Colon (tissue), 2 donors: ENCODE measurements around the gene NIP7.

Source experiments
- FAIRE-seq: peaks from 2 replicates; lab custom pipeline; 2012; peaks lifted over from hg19 to GRCh38; lab: Jason Lieb, UNC
- donor health status: control.
- donor health status: control.

Gene NIP7

GRCh38 chr16:69319381-69319780 is 20.2 kb upstream of the NIP7 start:
- no peak for FAIRE-seq

DNA sequence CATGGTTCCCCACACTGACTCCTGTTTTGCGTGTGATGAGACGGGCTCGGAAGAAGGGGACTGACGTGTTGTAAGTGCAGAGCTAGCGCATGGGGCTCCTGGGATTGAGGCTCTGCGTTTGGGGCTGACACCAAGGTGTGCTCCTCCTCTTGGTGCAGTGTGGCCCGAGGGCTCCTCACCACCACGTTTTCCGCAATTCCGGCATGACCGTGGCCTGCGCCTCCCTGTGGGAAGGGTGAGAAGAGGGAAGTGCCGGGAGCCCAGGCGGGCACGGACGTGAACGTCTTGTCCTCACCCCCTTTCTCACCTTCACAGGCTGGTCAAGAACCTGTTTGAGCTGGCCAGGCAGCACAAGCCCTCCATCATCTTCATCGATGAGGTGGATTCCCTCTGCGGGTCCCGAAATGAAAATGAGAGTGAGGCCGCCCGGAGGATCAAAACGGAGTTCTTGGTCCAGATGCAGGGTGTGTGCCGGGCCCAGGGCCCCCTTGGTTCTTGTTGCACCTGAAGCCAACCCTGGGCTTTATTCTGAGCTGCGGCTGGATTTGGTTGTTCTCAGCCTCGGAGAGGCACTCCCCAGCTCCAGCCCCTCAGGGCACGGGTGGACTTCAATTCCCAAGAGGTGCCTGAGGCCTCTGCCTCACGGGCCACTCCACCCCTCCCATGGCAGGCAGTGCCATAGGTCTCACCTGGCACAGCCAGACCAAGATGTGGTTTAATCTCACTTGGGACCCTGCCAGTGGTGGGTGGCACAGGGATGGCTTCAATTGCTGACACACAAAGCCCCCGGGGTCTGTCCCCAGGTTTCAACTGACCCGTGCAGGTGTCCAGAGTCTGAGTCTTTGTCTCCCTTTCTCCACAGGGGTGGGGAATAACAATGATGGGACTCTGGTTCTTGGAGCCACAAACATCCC is 19.5 kb upstream of the NIP7 start:
- no peak for FAIRE-seq

GRCh38 chr16:69320740-69321073 is 18.9 kb upstream of the NIP7 start:
- no peak for FAIRE-seq

- no peak for FAIRE-seq
Observed at GRCh38 chr16:69321080-69321479, 18.5 kb upstream of the NIP7 start.

DNA sequence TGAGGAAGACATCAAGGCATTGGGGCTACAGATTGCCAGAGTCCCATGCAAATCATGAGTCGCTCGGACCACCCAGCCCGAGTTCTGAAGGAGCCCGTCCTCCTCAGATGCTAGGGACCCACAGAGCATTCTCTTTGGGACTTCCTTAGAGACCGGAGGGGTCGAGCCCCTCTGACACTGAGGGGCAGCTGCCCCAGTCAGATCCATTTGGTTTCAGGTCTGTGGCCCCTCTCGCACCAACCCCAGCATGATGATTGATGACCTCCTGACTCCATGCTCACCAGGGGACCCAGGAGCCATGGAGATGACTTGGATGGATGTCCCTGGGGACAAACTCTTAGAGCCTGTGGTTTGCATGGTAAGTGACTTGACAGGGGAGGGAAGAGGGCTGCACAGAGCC is 17.2 kb upstream of the NIP7 start:
- FAIRE-seq: no peak

DNA sequence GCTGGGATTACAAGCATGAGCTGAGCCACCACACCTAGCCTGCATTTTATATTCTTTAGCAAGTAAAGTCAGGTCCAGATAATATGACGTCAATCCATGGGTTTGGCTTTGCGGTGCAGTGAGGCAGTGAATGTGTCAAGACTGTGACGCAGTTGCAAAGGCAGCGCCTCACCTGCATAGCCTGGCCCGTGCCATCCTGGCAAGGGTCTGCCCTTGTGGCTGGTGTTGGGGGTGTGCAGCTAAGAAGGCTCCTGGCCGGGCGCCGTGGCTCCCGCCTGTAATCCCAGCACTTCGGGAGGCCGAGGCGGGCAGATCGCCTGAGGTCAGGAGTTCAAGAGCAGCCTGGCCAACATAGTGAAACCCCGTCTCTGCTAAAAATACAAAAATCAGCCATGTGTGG is 16.2 kb upstream of the NIP7 start:
- FAIRE-seq: no peak

DNA sequence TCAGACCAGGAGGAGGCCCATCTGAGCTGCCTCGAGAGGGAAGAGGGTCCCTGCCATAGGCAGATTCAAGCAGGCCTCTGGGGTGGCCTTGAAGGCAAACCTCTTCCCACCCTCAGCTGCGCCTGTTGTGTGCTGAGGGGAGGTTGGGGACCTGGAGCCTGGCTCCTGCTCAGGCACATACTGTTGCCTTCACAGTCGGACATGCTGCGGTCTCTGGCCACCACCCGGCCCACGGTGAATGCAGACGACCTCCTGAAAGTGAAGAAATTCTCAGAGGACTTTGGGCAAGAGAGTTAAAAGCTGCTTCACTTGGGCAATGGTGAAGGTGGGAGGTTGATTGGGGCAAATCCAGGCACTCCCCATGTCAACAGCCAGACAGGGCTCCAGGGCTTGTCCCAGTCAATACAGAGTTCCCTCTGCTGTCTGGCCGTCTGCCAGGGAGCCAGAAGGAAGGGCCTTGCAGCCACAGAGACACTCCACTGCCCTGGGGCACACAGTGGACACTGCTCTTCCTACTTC is 15.5 kb upstream of the NIP7 start:
- FAIRE-seq: no peak

DNA sequence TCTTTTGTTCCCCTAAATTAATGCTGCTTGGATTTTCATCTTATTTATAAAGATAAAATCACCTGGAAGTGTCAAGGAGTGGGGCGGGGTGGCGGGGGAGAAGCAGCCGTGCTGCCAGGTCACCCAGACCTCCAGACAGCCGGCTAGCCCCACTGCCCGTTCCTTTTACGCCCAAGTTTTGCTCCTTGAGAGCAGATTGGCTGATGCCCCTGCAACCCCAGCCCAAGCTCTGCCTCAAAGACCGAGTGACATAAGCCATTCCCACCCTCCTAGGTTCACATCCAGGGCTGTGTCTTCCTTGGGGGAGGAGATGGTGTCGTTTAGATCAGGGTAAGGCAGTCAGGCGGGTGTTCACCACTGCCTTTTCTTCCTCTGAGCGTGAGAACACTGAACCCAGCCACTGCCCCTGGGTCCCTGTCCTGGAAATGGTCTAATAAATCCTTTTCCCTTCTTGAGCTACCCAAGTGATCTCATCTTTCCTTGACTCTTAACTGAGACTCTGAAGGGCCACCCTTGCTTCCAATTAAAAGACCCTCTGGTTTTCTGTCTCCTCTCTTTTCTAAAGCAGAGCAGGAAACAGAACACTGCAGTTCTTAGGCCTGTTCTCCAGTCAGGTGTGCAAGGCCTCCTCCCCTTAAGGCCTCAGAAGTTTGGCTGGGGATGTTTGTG is 14.9 kb upstream of the NIP7 start:
- FAIRE-seq: no peak

DNA sequence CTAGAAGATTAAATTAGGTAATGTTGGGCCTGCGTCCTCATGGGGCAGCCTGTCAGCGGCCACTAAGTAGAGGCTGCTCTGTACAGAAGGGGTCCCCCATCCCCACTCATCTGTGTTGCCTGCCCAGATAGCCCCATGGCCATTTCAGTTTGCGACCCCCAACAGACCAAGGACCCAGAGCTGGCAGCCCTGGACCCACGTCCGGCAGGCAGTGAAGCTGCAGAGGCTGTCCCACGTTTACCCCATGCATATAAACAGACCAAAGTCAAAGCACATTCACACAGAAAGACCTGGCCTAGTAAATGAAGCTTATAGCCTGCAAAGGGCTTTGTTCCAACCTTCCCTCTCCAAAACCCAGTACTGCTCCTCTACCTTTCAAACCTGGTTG is 13.8 kb upstream of the NIP7 start:
- FAIRE-seq: no peak

GRCh38 chr16:69326172-69326873 is 13.2 kb upstream of the NIP7 start:
- FAIRE-seq: no peak

DNA sequence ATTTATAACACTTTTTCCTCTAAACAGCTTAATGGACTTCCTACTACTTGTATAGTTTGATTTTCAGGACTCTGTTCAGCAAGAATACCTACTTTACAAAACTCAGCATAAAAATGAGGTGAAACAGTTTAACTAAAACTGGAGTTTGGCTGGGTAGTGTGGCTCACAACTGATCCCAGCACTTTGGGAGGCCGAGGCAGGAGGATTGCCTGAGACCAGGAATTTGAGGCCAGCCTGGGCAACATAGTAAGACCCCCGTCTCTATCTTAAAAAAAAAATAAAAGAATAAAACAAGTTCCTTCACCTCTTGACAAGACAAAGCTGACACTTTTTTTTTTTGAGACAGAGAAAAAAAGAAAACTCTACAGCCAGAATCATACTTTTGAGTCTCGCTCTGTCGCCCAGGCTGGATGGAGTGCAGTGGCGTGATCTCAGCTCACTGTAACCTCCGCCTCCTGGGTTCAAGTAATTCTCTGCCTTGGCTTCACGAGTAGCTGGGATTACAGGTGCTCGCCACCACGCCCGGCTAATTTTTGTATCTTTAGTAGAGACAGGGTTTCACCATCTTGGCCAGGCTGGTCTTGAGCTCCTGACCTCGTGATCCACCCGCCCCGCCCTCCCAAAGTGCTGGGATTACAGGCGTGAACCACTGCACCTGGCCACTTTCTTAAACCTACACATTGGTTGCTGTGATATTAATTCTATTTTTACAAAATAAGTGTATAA is 11.8 kb upstream of the NIP7 start:
- no peak for FAIRE-seq

DNA sequence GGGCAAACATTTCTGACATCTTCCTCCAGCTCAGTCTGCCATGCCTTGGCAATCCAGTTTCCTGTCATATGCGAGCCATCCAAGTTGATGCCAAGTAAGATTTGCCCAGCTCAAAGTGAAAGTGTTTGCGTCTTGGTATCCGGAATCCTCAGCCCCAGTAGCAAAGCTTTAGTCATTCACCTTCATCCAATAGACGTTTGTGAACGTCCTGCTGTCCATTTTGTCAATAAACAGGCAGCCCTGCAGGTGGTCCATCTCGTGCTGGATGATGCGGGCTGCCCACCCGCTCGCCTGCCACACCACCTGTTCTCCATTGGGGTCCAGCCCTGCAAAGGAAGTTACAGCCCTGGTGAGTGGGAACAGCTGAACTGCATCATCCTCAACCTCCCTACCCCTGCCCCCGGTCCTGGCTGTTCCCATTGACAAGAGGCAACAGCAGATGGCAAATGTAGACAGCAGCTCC is 10.7 kb upstream of the NIP7 start:
- no peak for FAIRE-seq

GRCh38 chr16:69329369-69330285 is 9.9 kb upstream of the NIP7 start:
- no peak for FAIRE-seq

DNA sequence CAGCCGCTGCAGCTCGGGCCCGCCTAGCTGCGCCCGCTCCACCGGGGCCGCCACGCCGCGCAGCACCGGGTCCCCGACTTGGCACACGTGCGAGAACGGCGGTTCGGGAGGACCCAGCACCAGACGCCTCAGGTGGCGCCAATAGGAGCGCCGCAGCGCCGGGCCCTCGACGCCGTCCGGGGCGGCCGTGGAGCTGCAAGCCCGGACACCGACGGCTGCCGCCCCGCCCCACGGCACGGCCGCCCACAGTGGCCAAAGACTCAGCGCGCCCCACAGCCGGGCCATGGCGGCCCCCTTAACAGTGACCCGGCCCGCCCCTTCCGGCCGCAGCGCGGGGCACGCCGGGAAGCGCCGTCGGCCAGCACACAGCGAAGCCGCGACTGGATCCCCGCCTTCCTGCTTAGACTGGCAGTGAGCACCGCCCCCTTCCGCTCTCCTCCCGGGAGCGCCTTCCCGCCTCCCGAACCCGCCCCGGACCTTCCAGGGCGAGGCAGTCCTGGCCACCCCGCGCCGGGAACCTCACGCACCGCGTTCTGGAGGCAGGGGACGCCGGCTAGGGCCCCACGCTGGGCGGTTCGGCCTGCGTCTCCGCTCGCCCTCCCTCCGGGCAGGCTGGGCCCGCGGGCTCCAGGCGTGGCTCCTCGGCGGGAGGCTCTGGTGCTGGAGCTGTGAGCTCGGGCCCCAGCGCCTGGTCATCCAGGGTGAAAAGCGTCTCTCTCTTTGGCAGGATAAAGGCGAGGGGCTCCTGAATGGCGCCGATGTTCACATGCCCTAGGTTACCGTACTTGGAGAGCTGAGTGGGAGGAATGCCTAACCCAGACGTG is 9.1 kb upstream of the NIP7 start, which contains the start of gene PDF:
TSS of gene PDF (minus strand) at position 303 of the 824 bp plus-strand sequence. CDS start at position 285, 18 bp downstream.
- no peak for FAIRE-seq

DNA sequence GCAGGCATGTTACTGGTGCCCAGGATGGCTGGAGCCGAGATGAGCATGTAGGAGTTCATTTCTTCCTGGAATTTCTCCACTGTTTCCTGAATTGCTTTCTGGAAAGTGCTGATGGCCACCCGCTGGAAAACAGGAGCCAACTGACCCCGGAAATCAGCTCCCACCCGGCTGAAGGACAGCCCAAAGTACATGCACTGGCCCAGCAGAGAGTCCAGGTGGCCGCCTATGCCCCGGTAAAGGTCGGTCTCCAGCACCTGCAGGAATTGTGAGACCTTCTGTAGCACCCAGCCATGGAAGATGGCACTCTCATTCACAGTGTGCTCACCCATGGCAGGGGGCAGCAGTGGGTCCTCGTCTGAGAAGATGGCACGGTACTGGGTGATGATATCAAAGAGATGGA is 4.9 kb upstream of the NIP7 start:
- FAIRE-seq: no peak

DNA sequence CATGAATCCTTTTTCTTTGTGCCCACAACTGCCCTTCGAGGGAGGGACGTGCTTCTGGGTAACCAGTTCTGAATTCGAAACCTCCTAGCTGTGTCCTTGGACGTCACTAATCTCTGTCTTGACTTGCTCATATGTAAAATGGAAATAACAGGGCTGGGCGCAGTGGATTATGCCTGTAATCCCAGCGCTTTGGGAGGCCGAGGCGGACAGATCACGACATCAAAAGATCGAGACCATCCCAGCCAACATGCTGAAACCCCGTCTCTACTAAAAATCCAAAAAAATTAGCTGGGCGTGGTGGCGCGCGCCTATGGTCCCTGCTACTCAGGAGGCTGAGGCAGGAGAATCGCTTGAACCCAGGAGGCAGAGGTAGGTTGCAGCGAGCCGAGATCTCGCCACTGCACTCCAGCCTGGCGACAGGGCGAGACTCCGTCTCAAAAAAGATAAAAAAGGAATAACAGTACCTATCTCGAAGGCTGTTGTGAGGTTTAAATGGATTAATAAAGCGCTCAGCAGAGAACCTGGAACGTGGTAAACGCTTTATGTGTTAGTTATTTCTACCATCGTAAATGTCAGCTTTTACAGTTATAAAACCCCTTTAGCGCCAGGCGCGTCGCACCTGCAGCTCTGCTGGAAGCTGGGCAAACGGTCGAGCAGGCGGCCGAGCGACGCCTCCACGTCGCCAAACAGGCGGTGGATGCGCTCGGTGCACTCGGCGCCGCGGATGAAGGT is 849 bp upstream of the NIP7 start:
- no peak for FAIRE-seq

GRCh38 chr16:69340095-69340644 is 598 bp downstream of the NIP7 start:
- no peak for FAIRE-seq

- no peak for FAIRE-seq
Observed at GRCh38 chr16:69344171-69344570, 4.6 kb downstream of the NIP7 start.

DNA sequence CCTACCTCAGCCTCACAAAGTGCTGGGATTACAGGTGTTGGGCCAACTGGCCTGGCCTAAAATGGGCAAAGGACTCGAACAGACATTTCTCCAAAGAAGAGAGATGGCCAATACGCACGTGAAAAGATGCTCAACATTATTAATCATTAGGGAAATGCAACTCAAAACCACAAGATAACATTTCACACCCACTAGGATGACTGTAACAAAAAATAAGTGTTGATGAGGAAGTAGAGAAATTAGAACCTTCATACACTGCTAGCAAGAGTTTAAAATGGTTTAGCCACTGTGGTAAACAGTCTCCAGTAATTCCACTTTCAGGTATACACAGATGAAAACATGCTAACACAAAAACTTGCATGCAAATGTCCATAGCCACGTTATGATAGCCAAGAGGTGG is 6.4 kb downstream of the NIP7 start:
- no peak for FAIRE-seq
